T47D (cell line): ENCODE results near the gene TAB2.

ENCODE experiments used
- DNase-seq, 2 experiments: peaks; one replicate each; pipeline versions ENCODE4 v3.0.0 to v3.0.0-alpha.2; 2011 to 2012; ENCODE audit warnings: low read depth in 1 of 2, low spot score in 1 of 2
- JUND ChIP-seq: IDR thresholded peaks from 2 replicates; pipeline ENCODE4 v1.6.1; 2012; ENCODE audit warnings: low read depth
- in situ Hi-C: cut with HindIII; loops from 2 replicates; pipeline ENCODE4 v1.10.0; 2016; ENCODE audit warnings: low sequenced_read_pairs, low pct_unique_long_range_greater_than_20kb

The TAB2 gene

DNA sequence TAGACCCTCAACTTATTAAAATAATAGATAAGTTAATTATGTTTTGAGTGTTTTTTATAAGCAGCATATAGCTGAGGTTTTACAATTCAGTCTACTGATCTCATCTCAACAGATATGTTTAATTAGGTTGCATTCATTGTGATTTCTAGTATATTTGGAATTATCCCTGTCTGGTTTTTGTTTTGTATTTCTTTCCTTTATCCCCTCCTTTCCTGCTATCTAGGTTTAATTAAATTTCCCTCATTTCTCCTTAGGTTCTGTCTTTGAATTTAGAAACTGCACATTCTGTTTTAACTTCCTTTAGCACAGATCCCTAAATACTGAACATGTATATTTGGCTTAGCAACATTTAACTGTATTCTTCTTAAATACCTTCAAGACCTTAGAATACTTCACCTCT is 77.7 kb downstream of the TAB2 start:
- in situ Hi-C loops = no loop called here
- no peak for DNase-seq

DNA sequence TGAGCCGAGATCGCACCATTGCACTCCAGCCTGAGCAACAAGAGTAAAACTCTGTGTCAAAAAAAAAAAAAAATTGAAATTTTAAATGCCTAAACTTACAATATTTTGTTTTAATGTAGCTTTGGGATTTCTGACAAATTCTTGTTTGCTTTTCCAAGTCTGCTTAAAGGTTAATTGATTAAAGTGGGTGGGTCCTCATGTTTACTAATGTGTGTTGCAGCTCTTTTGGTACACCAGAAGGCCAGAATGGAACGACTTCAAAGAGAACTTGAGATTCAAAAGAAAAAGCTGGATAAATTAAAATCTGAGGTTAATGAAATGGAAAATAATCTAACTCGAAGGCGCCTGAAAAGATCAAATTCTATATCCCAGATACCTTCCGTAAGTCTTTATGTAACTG is 79.9 kb downstream of the TAB2 start:
- in situ Hi-C loops = no loop called here
- TF ChIP-seq JUND = no peak
- DNase-seq = no peak

More for the DNA sequence above, 77.7 kb downstream of the TAB2 start:
- TF ChIP-seq JUND = no peak

DNA sequence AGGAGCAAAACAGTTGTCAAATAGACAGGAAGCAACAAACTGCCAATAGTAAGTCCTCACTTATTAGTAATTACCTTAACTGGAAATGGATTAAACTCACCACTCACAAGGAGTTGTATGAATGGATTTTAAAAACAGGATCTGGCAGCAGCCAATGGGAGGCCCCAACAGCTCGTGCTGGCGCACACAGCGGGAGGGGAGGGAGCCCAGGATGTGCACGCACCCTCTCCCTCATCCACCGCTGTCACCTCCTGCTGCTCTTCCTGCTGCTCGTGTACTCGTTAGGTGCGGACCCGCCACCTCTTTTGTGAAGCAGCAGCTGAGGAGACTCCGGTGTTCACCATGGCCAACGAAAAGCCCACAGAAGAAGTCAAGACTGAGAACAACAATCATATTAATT is 82.5 kb downstream of the TAB2 start, which contains the start of gene SUMO4:
SUMO4 (plus strand) TSS at position 213 of the 400 bp plus-strand sequence; CDS start at position 343, 130 bp downstream.
- no peak for DNase-seq
- TF ChIP-seq JUND = no peak
- in situ Hi-C loops = no loop called here

DNA sequence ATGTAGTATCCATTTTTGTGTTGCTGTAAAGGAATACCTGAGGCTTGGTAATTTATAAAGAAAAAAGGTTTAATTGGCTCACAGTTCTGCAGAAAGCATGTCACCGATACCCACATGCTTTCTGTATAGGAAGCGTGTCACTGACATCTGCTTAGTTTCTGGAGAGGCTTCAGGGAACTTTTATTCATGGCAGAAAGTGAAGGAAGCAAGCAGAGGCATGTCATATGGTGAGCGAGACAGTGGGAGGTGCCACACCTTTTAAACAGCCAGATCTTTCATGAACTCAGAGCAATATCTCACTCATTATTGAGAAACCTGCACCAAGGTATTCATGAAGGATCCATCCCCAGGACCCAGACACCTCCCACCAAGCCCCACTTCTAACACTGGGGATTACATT is 86.0 kb downstream of the TAB2 start:
- no peak for DNase-seq
- no peak for TF ChIP-seq JUND
- in situ Hi-C loops = no loop called here

DNA sequence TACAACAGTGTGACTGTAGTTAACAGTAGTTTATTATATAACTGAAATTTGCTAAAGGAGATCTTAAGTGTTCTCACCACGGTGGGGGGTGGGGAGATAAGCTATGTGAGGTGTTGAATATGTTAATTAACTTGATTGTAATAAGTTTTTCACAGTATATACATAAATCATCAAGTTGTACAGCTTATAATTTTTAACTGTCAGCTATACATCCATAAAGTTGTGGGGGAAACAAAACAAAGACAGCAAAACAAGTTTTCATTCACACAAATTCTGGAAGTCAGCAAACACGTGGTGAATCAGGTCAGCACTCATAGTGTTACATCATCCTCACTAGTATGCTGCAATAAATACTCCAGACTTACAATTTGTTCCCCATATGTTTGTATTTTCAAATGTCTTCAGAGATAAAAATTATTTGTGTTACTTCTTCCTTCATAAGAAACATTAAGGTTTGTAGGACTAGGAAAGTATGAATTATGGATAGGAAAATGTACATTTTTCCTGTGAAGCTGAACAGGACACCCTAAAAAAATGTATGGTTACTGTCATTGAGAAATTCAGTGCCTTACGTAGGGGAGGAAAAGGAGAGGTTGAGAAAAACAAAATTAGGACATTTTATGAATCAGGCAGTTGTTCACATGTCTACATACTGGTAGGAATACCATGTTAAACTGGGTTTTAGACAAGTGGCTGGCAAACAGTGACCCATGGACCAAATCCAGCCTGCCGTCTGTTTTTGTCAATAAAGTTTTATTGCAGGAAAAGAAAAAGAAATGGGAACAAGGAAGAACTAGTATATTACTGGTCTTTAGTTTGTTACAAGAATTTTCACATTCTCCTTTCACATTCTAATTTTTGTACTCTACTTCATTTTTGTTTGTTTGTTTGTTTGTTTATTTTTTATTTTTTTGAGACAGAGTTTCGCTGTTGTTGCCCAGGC is 88.6 kb downstream of the TAB2 start:
- no peak for DNase-seq
- no peak for TF ChIP-seq JUND
- in situ Hi-C loops = no loop called here

DNA sequence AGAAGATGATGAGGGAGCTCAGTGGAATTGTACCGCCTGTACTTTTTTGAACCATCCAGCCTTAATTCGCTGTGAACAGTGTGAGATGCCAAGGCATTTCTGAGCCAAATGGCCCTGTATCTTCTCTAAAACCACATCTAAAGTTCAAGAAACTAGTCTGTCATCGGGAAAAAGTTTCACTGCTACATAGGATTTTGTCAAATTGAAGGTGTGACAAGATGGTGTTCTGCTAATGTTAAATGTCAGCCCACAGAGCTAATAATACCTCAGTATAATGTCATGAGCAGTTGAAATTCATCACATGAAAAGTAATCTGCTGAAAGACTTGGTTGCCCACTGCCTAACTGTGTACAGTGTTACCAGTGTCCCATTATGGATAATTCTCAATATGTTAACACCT is 92.1 kb downstream of the TAB2 start:
- no peak for DNase-seq
- in situ Hi-C loops = no loop called here
- TF ChIP-seq JUND = no peak

DNA sequence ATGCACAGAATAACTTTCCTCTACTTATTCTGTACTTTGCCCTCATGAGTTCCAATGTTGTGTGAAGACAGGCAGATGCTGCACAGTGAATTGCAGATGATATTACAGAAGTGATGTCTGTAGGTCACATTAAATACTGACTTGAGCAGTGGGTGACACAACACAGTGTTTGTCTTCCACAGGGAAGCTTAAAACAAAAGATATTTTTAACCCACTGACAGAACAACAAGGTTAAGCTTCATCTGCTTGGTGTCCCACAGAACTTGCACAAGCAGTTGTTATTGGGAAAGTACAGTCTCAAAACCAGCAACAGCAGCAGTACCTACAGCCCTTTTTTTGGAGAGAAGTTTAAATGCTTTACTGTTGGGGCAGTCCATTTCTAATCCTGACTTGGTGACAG is 93.0 kb downstream of the TAB2 start:
- TF ChIP-seq JUND = no peak
- in situ Hi-C loops = no loop called here
- no peak for DNase-seq

DNA sequence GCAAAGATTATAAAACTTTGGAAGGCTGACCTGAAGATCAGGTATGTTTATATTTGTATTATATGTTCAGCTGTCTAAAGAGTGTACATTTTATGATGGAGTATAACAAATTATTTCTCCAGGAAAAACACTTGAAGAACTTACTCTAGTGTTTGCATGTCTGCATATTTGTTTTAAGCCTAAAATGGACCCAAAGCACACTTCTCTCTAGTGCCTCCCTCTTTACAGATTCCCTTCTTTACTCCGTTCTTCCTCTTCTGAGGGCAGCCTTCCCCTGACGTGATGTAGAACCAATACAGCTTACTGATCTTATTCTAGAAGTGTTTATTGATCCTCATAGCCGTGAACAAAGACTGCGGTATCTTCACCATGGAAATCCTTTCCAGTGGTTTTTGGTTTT is 96.5 kb downstream of the TAB2 start:
- no peak for TF ChIP-seq JUND
- in situ Hi-C loops = no loop called here
- no peak for DNase-seq

DNA sequence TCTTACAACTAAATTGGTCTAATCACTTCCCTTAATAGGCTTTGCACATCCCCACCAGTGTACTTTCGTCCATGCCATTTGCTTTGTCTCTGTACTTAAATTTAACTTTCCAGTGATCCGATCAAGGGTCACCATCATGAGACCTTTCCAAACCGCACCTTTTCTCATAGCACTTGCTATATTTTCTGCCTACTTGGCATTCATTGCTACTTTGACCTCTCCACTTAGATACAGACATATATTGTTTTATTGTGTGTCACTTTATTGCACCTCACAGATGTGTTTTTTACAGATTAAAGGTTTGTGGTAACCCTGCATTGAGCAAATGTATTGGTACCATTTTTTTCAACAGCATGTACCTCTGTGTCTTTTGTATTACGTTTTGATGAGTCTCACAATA is 97.3 kb downstream of the TAB2 start:
- TF ChIP-seq JUND = no peak
- no peak for DNase-seq
- in situ Hi-C loops = no loop called here

DNA sequence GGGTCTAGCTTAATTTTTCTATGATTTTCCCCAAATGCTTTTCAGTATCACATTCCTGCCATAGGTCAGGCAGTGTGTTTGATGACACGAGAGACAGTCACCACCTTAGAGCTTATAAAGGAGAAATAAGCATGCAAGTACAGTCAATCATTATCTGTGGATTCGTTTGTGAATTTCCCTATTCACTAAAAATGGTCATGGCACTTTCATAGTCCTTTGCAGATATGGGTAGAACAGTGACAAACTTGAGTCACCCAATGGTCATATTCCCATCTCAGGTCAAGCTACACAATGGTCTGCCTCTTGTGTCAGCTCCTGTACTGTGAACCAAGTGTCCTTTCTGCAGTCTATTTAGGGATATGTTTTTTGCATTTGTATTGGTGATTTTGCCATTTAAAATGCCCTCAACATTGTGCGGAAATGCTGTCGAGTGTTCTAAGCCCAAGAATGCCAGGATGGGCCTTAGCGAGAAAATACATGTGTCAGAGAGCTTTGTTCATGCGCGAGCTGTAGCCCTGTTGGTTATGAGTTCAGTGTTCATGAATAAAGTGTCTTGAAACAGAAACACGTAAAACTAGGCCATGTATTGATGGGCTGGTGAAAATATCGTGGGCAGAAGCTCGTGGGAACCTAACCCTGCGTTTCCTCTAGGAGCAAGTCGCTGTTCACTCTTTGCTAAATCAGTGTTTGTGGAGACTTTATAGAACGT is 102.3 kb downstream of the TAB2 start:
- no peak for DNase-seq
- no peak for TF ChIP-seq JUND
- in situ Hi-C loops = no loop called here

DNA sequence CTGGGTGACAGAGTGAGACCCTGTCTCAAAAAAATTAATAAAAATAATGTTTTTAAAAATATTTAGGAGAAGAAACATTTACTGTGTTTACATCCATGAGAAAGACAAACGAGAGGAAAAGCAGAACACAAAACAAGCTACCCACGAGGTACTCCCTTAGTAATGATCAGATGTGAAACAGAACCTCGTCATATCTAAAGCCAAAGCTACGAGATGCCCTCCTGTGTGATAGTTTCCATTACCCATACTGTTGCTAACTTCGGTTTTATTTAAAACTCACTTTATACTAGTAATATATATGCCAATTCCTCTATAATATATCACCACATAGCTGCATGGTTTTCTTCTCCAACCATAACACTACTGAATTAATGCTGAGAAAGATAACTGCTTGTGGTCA is 103.6 kb downstream of the TAB2 start:
- TF ChIP-seq JUND = no peak
- DNase-seq = no peak
- in situ Hi-C loops = no loop called here

DNA sequence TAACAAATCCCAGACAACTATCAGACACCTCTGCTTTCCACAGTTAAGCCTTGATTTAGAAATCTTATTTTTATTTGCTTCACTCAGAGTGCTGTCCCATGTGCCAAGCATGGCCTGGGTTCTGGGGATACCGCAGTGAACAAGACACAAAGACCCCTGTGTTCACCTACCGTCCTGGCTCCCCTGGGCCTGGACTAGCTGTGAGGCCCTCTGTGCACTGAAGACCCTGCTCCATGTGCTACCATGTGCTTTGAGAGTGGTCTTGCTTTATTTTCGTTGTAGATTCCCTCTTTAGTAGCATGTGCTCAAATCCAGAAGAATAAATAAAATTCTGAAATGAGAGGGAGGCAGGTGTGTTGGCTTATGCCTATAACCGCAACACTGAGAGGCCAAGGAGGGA is 105.1 kb downstream of the TAB2 start:
- in situ Hi-C loops = no loop called here
- no peak for DNase-seq
- no peak for TF ChIP-seq JUND

DNA sequence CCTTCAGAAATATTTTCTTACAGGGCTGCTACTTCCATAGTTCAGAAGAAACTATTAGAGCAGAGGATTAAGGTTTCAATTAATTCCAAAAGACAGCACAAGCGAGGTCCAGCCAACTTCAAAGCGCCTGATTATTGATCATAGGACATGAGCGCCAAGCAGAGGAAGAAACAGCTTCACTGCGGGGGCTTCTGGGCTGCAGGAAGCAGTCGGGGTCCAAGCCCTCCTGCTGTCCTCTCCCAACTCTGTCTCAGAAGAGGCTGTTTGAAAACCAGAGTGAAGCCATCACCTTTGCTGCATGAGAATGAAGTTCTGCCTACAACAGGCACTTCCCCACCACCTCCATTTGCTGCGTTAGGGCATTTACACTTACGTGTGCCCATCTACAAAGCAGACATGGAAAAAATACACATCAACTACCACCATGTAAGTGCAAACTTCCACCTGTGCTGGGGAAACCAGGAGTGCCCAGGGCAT is 106.5 kb downstream of the TAB2 start:
- DNase-seq = no peak
- no peak for TF ChIP-seq JUND
- in situ Hi-C loops = no loop called here
